Mesenchymal stem cell (in vitro differentiated cells and primary cell): ENCODE measurements around the gene IFT88.

ENCODE experiments used
- DNase-seq: peaks from one replicate; pipeline ENCODE4 v3.0.0-alpha.2; 2013
- H2AFZ ChIP-seq: one replicate; pipeline ENCODE4 v1.6.1; 2013; ENCODE audit warnings: low read depth, mild to moderate bottlenecking, control low read depth, inconsistent platforms, low read length, moderate library complexity
- H2AK5ac ChIP-seq: 2 replicates; pipeline ENCODE4 v1.6.1; 2013; ENCODE audit warnings: low read length, moderate library complexity, mild to moderate bottlenecking, inconsistent platforms; ENCODE audit not compliant: severe bottlenecking
- H2BK120ac ChIP-seq: one replicate; pipeline ENCODE4 v1.6.1; 2013; ENCODE audit warnings: low read depth, mild to moderate bottlenecking, inconsistent platforms, low read length, moderate library complexity
- H2BK12ac ChIP-seq, 2 experiments: one replicate each; pipeline ENCODE4 v1.6.1; 2013; ENCODE audit warnings: inconsistent platforms in 2 of 2, low read length in 2 of 2, mild to moderate bottlenecking in 2 of 2, moderate library complexity in 2 of 2, control low read depth in 1 of 2
- H2BK15ac ChIP-seq: one replicate; pipeline ENCODE4 v1.6.1; 2013; ENCODE audit warnings: mild to moderate bottlenecking, low read depth, inconsistent platforms; ENCODE audit not compliant: poor library complexity, severe bottlenecking
- H2BK5ac ChIP-seq: 2 replicates; pipeline ENCODE4 v1.6.1; 2013; ENCODE audit warnings: low read depth, mild to moderate bottlenecking, low read length, control low read depth, inconsistent platforms; ENCODE audit not compliant: poor library complexity, severe bottlenecking
- H3K14ac ChIP-seq, 2 experiments: one replicate each; pipeline ENCODE4 v1.6.1; 2013; ENCODE audit warnings: inconsistent platforms in 2 of 2, low read length in 2 of 2, control low read depth in 1 of 2, mild to moderate bottlenecking in 1 of 2, moderate library complexity in 1 of 2
- H3K18ac ChIP-seq, 2 experiments: one replicate each; pipeline ENCODE4 v1.6.1; 2013; ENCODE audit warnings: inconsistent platforms in 2 of 2, low read length in 2 of 2, control low read depth in 1 of 2, low read depth in 1 of 2, mild to moderate bottlenecking in 1 of 2
- H3K23ac ChIP-seq, 2 experiments: one replicate each; pipeline ENCODE4 v1.6.1; 2013; ENCODE audit warnings: inconsistent platforms in 2 of 2, low read length in 2 of 2, mild to moderate bottlenecking in 2 of 2, moderate library complexity in 2 of 2, control low read depth in 1 of 2
- H3K27ac ChIP-seq: 2 replicates; pipeline ENCODE4 v1.5.1; 2013; ENCODE audit warnings: mild to moderate bottlenecking, moderate library complexity, low read length, control low read depth, inconsistent platforms; ENCODE audit not compliant: poor library complexity, severe bottlenecking
- H3K27me3 ChIP-seq, 2 experiments: 2 replicates each; pipeline versions ENCODE4 v1.6.1 to v1.7.0; 2013; ENCODE audit warnings: low read length in 2 of 2, mild to moderate bottlenecking in 2 of 2, moderate library complexity in 2 of 2, control low read depth in 1 of 2, inconsistent platforms in 1 of 2; ENCODE audit not compliant: control insufficient read depth in 1 of 2, insufficient read depth in 1 of 2
- H3K36me3 ChIP-seq, 2 experiments: 2 replicates each; pipeline versions ENCODE4 v1.6.1 to v1.7.0; 2013; ENCODE audit warnings: low read length in 2 of 2, control low read depth in 1 of 2, inconsistent platforms in 1 of 2, low read depth in 1 of 2, mild to moderate bottlenecking in 1 of 2; ENCODE audit not compliant: insufficient read depth in 2 of 2, control insufficient read depth in 1 of 2
- H3K4ac ChIP-seq, 2 experiments: one replicate each; pipeline ENCODE4 v1.6.1; 2013; ENCODE audit warnings: inconsistent platforms in 2 of 2, low read length in 2 of 2, mild to moderate bottlenecking in 2 of 2, moderate library complexity in 2 of 2, control low read depth in 1 of 2, low read depth in 1 of 2
- H3K4me1 ChIP-seq: 2 replicates; pipeline ENCODE4 v1.6.1; 2013; ENCODE audit warnings: low read depth, low read length, control low read depth; ENCODE audit not compliant: control insufficient read depth, insufficient read depth
- H3K4me2 ChIP-seq: 2 replicates; pipeline ENCODE4 v1.6.1; 2013; ENCODE audit warnings: low read length, mild to moderate bottlenecking, inconsistent platforms; ENCODE audit not compliant: poor library complexity, severe bottlenecking
- H3K4me3 ChIP-seq, 2 experiments: 2 replicates each; pipeline versions ENCODE4 v1.5.1 to v1.7.0; 2013; ENCODE audit warnings: low read length in 2 of 2, mild to moderate bottlenecking in 2 of 2, control low read depth in 1 of 2, low read depth in 1 of 2; ENCODE audit not compliant: insufficient read depth in 1 of 2
- H3K79me1 ChIP-seq: replicated peaks from 2 replicates; pipeline ENCODE4 v1.6.1; 2013; ENCODE audit warnings: mild to moderate bottlenecking, control low read depth, low read length, inconsistent platforms; ENCODE audit not compliant: poor library complexity, severe bottlenecking
- H3K9ac ChIP-seq: 2 replicates; pipeline ENCODE4 v1.7.0; 2013; ENCODE audit warnings: mild to moderate bottlenecking, low read length, moderate library complexity
- H3K9me3 ChIP-seq: 2 replicates; pipeline ENCODE4 v1.7.0; 2013; ENCODE audit warnings: mild to moderate bottlenecking, low read length; ENCODE audit not compliant: control insufficient read depth
- H4K8ac ChIP-seq: one replicate; pipeline ENCODE4 v1.6.1; 2013; ENCODE audit warnings: inconsistent platforms, mild to moderate bottlenecking, low read length, moderate library complexity
- H4K91ac ChIP-seq: one replicate; pipeline ENCODE4 v1.6.1; 2013; ENCODE audit warnings: mild to moderate bottlenecking, low read length, inconsistent platforms
- WGBS: methylation state at CpG from one replicate; pipeline ENCODE4 v1.1.7; 2013; ENCODE audit warnings: mixed read lengths; 5-methylcytosine and 5-hydroxymethylcytosine counted together

Gene IFT88

DNA sequence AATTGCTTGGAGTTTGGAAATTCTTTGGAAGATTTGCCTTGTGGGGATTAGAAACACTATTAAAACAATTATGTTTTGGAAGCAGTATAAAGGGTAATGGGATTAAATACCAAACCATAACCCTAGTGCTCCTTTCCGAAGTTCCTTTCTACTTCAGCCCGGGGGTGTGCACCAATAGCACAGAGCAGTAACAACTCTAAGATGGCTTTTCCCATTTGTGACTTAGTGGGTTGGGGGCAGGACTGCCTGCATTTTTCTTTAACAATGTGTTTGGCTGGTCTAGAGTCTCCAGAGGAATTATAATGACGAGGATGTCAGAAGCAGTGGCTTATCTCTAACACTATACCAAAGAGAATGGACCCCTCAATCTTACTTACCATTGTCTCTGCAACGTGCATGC lies 124.7 kb downstream of the IFT88 start:
- H3K4me1 ChIP-seq = no peaks in the 10 kb centered on the region
- no peak for DNase-seq
- no peak overlapping the region for H3K4me3 ChIP-seq
- no peak overlapping the region for H4K91ac ChIP-seq
- H3K4me2 ChIP-seq = no peak overlapping the region
- no peak overlapping the region for H3K23ac ChIP-seq
- no peak overlapping the region for H3K27ac ChIP-seq
- H2AFZ ChIP-seq = no peak overlapping the region
- no peaks in the 10 kb centered on the region for H3K79me1 ChIP-seq
- no peak overlapping the region for H2BK5ac ChIP-seq
- no peak overlapping the region for H3K18ac ChIP-seq
- no peak overlapping the region for H2BK12ac ChIP-seq
- 62% methylated on average over 3 of the region's 4 CpGs for WGBS
- H3K14ac ChIP-seq = no peak overlapping the region
- no peak overlapping the region for H2AK5ac ChIP-seq
- no peak overlapping the region for H3K9ac ChIP-seq
- peaks cover 2 to 3% of the 10 kb centered on the region in 2 experiments for H3K36me3 ChIP-seq
- H3K9me3 ChIP-seq = no peaks in the 10 kb centered on the region
- H3K27me3 ChIP-seq = no peaks in the 10 kb centered on the region
- H3K4ac ChIP-seq = no peak overlapping the region
- H2BK120ac ChIP-seq = no peak overlapping the region
- H4K8ac ChIP-seq = no peak overlapping the region
- H2BK15ac ChIP-seq = no peak overlapping the region

DNA sequence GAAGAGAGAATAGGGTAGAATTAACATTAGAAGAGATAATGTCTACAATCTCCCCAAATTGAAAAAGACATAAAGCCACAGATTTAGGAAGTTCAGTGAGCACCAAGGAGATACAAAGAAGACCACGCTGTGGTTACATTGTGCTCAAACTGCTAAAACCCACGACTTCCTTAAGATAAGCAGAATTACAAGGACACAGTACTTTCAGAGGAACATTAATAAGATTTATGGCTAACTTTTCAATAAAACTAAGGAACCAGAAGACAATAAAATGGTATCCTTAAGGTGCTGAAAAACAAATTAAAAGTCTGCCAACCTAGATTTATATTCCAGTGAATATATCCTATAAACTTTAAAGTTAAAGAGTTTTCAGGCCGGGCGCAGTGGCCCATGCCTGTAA lies 129.1 kb downstream of the IFT88 start:
- Histone ChIP-seq H2BK120ac (no peak overlapping the region), H3K14ac (no peak overlapping the region), H3K4me1 (no peaks in the 10 kb centered on the region), H2AK5ac (no peak overlapping the region), H4K91ac (no peak overlapping the region), H3K27me3 (no peaks in the 10 kb centered on the region), H3K4me2 (no peak overlapping the region), H2BK5ac (no peak overlapping the region), H3K27ac (no peak overlapping the region), H3K9ac (no peak overlapping the region), H4K8ac (no peak overlapping the region), H3K36me3 (peaks cover 0 to 2% of the 10 kb centered on the region in 2 experiments), H3K23ac (no peak overlapping the region), H2AFZ (no peak overlapping the region), H3K9me3 (no peaks in the 10 kb centered on the region), H3K18ac (no peak overlapping the region), H2BK15ac (no peak overlapping the region), H3K4me3 (no peak overlapping the region), H3K79me1 (no peaks in the 10 kb centered on the region), H2BK12ac (no peak overlapping the region), H3K4ac (no peak overlapping the region)
- no peak for DNase-seq
- WGBS = 85% methylated on average over 3 of the region's 4 CpGs

DNA sequence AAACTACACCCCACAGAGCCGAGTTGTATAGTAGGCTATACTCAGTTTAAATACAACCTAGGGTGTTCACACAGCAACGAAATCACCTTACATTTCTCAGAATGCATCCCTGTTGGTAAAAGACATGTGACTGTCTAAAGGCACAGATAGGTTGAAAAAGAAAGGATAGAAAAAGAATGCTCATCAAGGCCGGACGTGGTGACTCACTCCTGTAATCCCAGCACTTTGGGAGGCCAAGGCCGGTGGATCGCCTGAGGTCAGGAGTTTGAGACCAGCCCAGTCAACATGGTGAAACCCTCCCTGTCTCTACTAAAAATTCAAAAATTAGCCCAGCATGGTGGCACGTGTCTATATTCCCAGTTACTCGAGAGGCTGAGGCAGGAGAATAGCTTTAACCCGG lies 132.8 kb downstream of the IFT88 start:
- Histone ChIP-seq H3K18ac (no peak overlapping the region), H4K8ac (no peak overlapping the region), H4K91ac (no peak overlapping the region), H3K27me3 (peaks cover 0 to 4% of the 10 kb centered on the region in 2 experiments), H3K4ac (no peak overlapping the region), H3K9ac (no peak overlapping the region), H3K36me3 (no peaks in the 10 kb centered on the region), H2AK5ac (no peak overlapping the region), H2AFZ (no peak overlapping the region), H3K23ac (no peak overlapping the region), H3K27ac (no peak overlapping the region), H3K4me3 (no peak overlapping the region), H2BK15ac (no peak overlapping the region), H2BK120ac (no peak overlapping the region), H3K79me1 (no peaks in the 10 kb centered on the region), H3K14ac (no peak overlapping the region), H3K4me2 (no peak overlapping the region), H2BK12ac (no peak overlapping the region), H3K9me3 (no peaks in the 10 kb centered on the region), H3K4me1 (peaks cover 11% of the 10 kb centered on the region), H2BK5ac (no peak overlapping the region)
- DNase-seq = no peak
- WGBS = 79% methylated on average over 7 of the region's 9 CpGs

DNA sequence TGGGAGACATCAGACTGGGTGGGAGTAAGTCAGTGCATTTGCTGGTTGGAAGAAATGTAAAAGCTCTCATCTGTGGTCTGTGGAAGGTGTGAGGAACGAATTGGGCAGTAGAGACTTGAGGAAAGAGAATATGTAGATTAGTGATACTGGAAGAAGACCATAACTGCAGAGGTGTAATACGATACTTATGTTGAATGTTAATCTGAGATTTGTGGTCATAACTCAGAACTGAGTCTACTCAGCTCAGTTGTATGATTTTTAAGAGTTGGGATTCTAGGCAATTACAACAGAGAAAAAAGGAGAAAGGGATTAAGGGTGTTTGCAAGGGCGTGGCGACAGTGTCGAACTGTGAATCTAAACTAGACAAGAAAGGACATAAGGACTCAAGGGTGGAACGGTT lies 133.3 kb downstream of the IFT88 start:
- whole genome bisulfite sequencing = 93% methylated on average over 6 of the region's 6 CpGs
- Histone ChIP-seq H4K8ac (no peak overlapping the region), H2AFZ (no peak overlapping the region), H3K79me1 (no peaks in the 10 kb centered on the region), H3K4ac (no peak overlapping the region), H3K4me1 (peaks cover 11% of the 10 kb centered on the region), H2AK5ac (no peak overlapping the region), H3K23ac (no peak overlapping the region), H2BK120ac (no peak overlapping the region), H3K4me3 (no peak overlapping the region), H3K27ac (no peak overlapping the region), H3K14ac (no peak overlapping the region), H2BK12ac (no peak overlapping the region), H3K18ac (no peak overlapping the region), H3K4me2 (no peak overlapping the region), H3K9me3 (no peaks in the 10 kb centered on the region), H4K91ac (no peak overlapping the region), H3K9ac (no peak overlapping the region), H2BK5ac (no peak overlapping the region), H3K36me3 (no peaks in the 10 kb centered on the region), H2BK15ac (no peak overlapping the region), H3K27me3 (peaks cover 0 to 4% of the 10 kb centered on the region in 2 experiments)
- DNase-seq = no peak
